Tibial nerve (tissue), 4 donors: Measurements from ENCODE around the gene GNB1L. TPM values are rescaled to one million over a fixed set of nuclear protein-coding genes. Genes with fewer than 3 reads are reported as not detected.

Source experiments
- DNase-seq, 2 donors: peaks; one replicate each; pipeline ENCODE4 v3.0.0-alpha.2; 2019; ENCODE audit warnings: low spot score in 2 of 2
- H3K27ac ChIP-seq, 4 donors: fragments of 200-600 bp; sonication (generic) in 3 of 4; one replicate each; pipeline ENCODE4 v1.5.1; 2017 to 2019; ENCODE audit warnings: mild to moderate bottlenecking in 1 of 4
- H3K27me3 ChIP-seq, 2 donors: fragments of 200-600 bp; sonication (generic) in 1 of 2; one replicate each; pipeline versions ENCODE4 v1.5.1 to v1.6.0; 2017 to 2019
- H3K36me3 ChIP-seq, 3 donors: fragments of 200-600 bp; sonication (generic); one replicate each; pipeline ENCODE4 v1.5.1; 2018 to 2019
- H3K4me1 ChIP-seq, 4 donors: fragments of 200-600 bp; sonication (generic) in 3 of 4; one replicate each; pipeline ENCODE4 v1.5.1; 2017 to 2019
- H3K4me3 ChIP-seq, 4 donors: fragments of 200-600 bp; sonication (generic) in 3 of 4; one replicate each; pipeline ENCODE4 v1.5.1; 2017 to 2019; ENCODE audit warnings: mild to moderate bottlenecking in 1 of 4, moderate library complexity in 1 of 4
- H3K9me3 ChIP-seq, 4 donors: fragments of 200-600 bp; sonication (generic) in 3 of 4; one replicate each; pipeline ENCODE4 v1.5.1; 2017 to 2019
- CTCF ChIP-seq, 5 experiments: fragments of 200-600 bp in 3 of 5; fragments of 450-650 bp in 2 of 5; sonication (generic) in 3 of 5; IDR thresholded peaks; one replicate each; pipeline ENCODE4 v1.5.1; 2016 to 2019; ENCODE audit warnings: antibody characterized with exemption in 5 of 5, mild to moderate bottlenecking in 3 of 5, moderate library complexity in 2 of 5
- EP300 ChIP-seq, 2 donors: sonication (generic); formaldehyde crosslinking; IDR thresholded peaks; one replicate each; pipeline ENCODE4 v1.6.1; 2017; ENCODE audit warnings: antibody characterized with exemption in 2 of 2, mild to moderate bottlenecking in 1 of 2
- POLR2A ChIP-seq, 2 donors: fragments of 450-650 bp; IDR thresholded peaks; one replicate each; pipeline ENCODE4 v1.6.1; 2017; ENCODE audit warnings: antibody characterized with exemption in 2 of 2, mild to moderate bottlenecking in 2 of 2, moderate library complexity in 2 of 2
- WGBS, 2 donors: methylation state at CpG; one replicate each; pipeline ENCODE4 v1.1.5; 2018; 5-methylcytosine and 5-hydroxymethylcytosine counted together
- total RNA-seq, 4 donors: library from RNA; depleted of rRNA; stranded (reverse); fragments of >200 nt; gene quantifications; one replicate each; pipeline ENCODE4 v1.1.0, GENCODE V29; 2016

Gene GNB1L
- total RNA-seq, 4 donors from 2014 or later = 2.9 to 8.1 (median 6.3) TPM

GRCh38 chr22:19757985-19758895 lies 96.4 kb downstream of the GNB1L start:
- no peak overlapping the region for H3K27ac ChIP-seq
- no peak overlapping the region for H3K4me3 ChIP-seq
- no peak for DNase-seq
- H3K27me3 ChIP-seq = peaks cover 0 to 87% of the 10 kb centered on the region in 2 donors
- H3K36me3 ChIP-seq = no peaks in the 10 kb centered on the region
- TF ChIP-seq EP300 (IDR thresholded peaks at IDR 0.05) (no peak), POLR2A (IDR thresholded peaks at IDR 0.05) (no peak), CTCF (IDR thresholded peaks at IDR 0.05) (no peak)
- peaks cover 0 to 57% (median 22%) of the 10 kb centered on the region in 4 donors for H3K4me1 ChIP-seq
- no peaks in the 10 kb centered on the region for H3K9me3 ChIP-seq
- 48 to 75% methylated on average over 12 to 15 of the region's 43 CpGs for WGBS, 2 donors

- Histone ChIP-seq H3K36me3 (no peaks in the 10 kb centered on the region), H3K27ac (no peak overlapping the region), H3K4me3 (peak overlapping the region in 3 of 4 donors; percentile 11 to 37 (median 31)), H3K27me3 (peaks cover 0 to 78% of the 10 kb centered on the region in 2 donors), H3K4me1 (peaks cover 0 to 57% (median 22%) of the 10 kb centered on the region in 4 donors), H3K9me3 (no peaks in the 10 kb centered on the region)
- TF ChIP-seq POLR2A (IDR thresholded peaks at IDR 0.05) = no peak
- TF ChIP-seq EP300 (IDR thresholded peaks at IDR 0.05) = no peak
- no peak for TF ChIP-seq CTCF (IDR thresholded peaks at IDR 0.05)
- DNase-seq = no peak
- WGBS, 2 donors = 42% methylated on average over 6 to 14 of the region's 16 CpGs
Measured at GRCh38 chr22:19757140-19757984, 97.3 kb downstream of the GNB1L start.

- 8 to 10% methylated on average over 13 to 52 of the region's 76 CpGs for WGBS, 2 donors
- peak in 1 of 2 donors; percentile 24 for DNase-seq
- Histone ChIP-seq H3K9me3 (no peaks in the 10 kb centered on the region), H3K4me1 (peaks cover 0 to 57% (median 22%) of the 10 kb centered on the region in 4 donors), H3K4me3 (peak overlapping the region in 3 of 4 donors; percentile 11 to 37 (median 31)), H3K27ac (no peak overlapping the region), H3K36me3 (no peaks in the 10 kb centered on the region), H3K27me3 (peaks cover 0 to 70% of the 10 kb centered on the region in 2 donors)
- TF ChIP-seq CTCF (IDR thresholded peaks at IDR 0.05) (peak in 4 of 5 experiments; percentile 21 to 60 (median 43)), EP300 (IDR thresholded peaks at IDR 0.05) (no peak), POLR2A (IDR thresholded peaks at IDR 0.05) (no peak)
Measured at GRCh38 chr22:19756288-19757128, 98.2 kb downstream of the GNB1L start.

GRCh38 chr22:19755722-19756287 lies 98.9 kb downstream of the GNB1L start:
- H3K27ac ChIP-seq = no peak overlapping the region
- no peaks in the 10 kb centered on the region for H3K9me3 ChIP-seq
- no peak for DNase-seq
- TF ChIP-seq EP300 (IDR thresholded peaks at IDR 0.05) = no peak
- H3K27me3 ChIP-seq = peaks cover 0 to 69% of the 10 kb centered on the region in 2 donors
- no peak overlapping the region for H3K4me3 ChIP-seq
- no peaks in the 10 kb centered on the region for H3K36me3 ChIP-seq
- H3K4me1 ChIP-seq = peaks cover 0 to 53% (median 22%) of the 10 kb centered on the region in 4 donors
- WGBS, 2 donors = 3 to 4% methylated on average over 26 of the region's 26 CpGs
